ENCODE data around the gene TMEM184A. TPM values are rescaled to one million over a fixed set of nuclear protein-coding genes. Genes with fewer than 3 reads are reported as not detected.

TMEM184A gene
- total and polyA plus RNA-seq, 2 donors (not counting 1 experiment from before 2014, with no cell fraction given): not detected

DNA sequence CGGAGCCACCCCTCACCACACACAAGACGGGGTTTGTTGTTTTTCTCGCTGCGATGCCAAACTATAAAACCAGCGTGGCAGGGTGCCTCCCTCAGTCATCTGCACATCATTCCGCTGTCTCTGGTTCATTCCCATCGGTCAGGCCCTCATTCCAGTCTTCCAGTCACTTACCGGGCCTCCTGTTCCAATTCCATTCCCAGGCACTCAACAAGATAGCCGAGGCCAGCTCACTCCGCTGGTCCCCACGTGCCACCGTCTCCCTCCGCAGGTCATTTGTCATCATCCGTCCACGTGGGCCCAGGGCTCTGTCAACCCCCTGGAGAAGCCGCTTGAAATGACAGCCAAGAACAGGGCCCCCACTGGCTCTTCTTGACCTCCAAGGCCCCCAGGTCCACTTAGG is 6.1 kb upstream of the TMEM184A start:
- H3K9ac ChIP-seq (ENCODE audit: low read length): no peak overlapping the region
- H3K4me3 Mint-ChIP-seq: no peak overlapping the region
- ChIA-PET POLR2A (no interaction called here), CTCF (no interaction called here)
- no peaks in the 10 kb centered on the region for H3K36me3 ChIP-seq (replicated peaks in 1 of 2; ENCODE audit: control extremely low read depth in 1 of 2, control insufficient read depth in 1 of 2, extremely low read depth in 1 of 2, insufficient read depth in 2 of 2, low read length in 1 of 2)
- H3K79me2 ChIP-seq (ENCODE audit: control insufficient read depth, insufficient read depth, low read length): no peaks in the 10 kb centered on the region
- no peak overlapping the region for H3K4me3 ChIP-seq (ENCODE audit: control extremely low read depth in 1 of 5, extremely low read depth in 1 of 5, insufficient read depth in 1 of 5, low read depth in 2 of 5, low read length in 4 of 5)
- intact Hi-C loops (cut with micrococcal nuclease): no loop called here
- no peak overlapping the region for H3K27ac ChIP-seq (ENCODE audit: low read length in 2 of 2)
- no peaks in the 10 kb centered on the region for H3K4me1 Mint-ChIP-seq
- peaks cover 4% of the 10 kb centered on the region for H3K27me3 Mint-ChIP-seq
- WGBS (ENCODE audit: insufficient coverage): 92% methylated on average over 16 of the region's 16 CpGs
- no peaks in the 10 kb centered on the region for H4K20me1 ChIP-seq (ENCODE audit: control insufficient read depth, insufficient read depth, low read length, poor library complexity, severe bottlenecking)
- H3K9me3 ChIP-seq (ENCODE audit: control extremely low read depth in 1 of 3, control insufficient read depth in 2 of 3, insufficient read depth in 1 of 3, low read length in 2 of 3): no peaks in the 10 kb centered on the region
- no peak for DNase-seq
- H3K4me2 ChIP-seq (replicated peaks; ENCODE audit: low read depth, low read length, poor library complexity, severe bottlenecking): no peak overlapping the region
- H3K9me3 Mint-ChIP-seq (ENCODE audit: insufficient read depth): no peaks in the 10 kb centered on the region
- no peak for TF ChIP-seq EZH2 (IDR thresholded peaks at IDR 0.05; ENCODE audit: borderline replicate concordance, insufficient read depth, low read depth, low read length, poor library complexity, severe bottlenecking)
- TF ChIP-seq, protein P1, sequence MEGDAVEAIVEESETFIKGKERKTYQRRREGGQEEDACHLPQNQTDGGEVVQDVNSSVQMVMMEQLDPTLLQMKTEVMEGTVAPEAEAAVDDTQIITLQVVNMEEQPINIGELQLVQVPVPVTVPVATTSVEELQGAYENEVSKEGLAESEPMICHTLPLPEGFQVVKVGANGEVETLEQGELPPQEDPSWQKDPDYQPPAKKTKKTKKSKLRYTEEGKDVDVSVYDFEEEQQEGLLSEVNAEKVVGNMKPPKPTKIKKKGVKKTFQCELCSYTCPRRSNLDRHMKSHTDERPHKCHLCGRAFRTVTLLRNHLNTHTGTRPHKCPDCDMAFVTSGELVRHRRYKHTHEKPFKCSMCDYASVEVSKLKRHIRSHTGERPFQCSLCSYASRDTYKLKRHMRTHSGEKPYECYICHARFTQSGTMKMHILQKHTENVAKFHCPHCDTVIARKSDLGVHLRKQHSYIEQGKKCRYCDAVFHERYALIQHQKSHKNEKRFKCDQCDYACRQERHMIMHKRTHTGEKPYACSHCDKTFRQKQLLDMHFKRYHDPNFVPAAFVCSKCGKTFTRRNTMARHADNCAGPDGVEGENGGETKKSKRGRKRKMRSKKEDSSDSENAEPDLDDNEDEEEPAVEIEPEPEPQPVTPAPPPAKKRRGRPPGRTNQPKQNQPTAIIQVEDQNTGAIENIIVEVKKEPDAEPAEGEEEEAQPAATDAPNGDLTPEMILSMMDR (IDR thresholded peaks at IDR 0.05): no peak
- ATAC-seq (ENCODE audit: low read depth): no peak
- H2AFZ ChIP-seq (ENCODE audit: insufficient read depth, low read depth, low read length, poor library complexity, severe bottlenecking): no peak overlapping the region
- no peaks in the 10 kb centered on the region for H3K27me3 ChIP-seq (replicated peaks in 1 of 4; ENCODE audit: control extremely low read depth in 1 of 4, control insufficient read depth in 3 of 4, insufficient read depth in 4 of 4, low read length in 3 of 4)
- no peaks in the 10 kb centered on the region for H3K4me1 ChIP-seq (ENCODE audit: control insufficient read depth in 2 of 2, insufficient read depth in 2 of 2, low read length in 2 of 2)
- no peak overlapping the region for H3K27ac Mint-ChIP-seq

DNA sequence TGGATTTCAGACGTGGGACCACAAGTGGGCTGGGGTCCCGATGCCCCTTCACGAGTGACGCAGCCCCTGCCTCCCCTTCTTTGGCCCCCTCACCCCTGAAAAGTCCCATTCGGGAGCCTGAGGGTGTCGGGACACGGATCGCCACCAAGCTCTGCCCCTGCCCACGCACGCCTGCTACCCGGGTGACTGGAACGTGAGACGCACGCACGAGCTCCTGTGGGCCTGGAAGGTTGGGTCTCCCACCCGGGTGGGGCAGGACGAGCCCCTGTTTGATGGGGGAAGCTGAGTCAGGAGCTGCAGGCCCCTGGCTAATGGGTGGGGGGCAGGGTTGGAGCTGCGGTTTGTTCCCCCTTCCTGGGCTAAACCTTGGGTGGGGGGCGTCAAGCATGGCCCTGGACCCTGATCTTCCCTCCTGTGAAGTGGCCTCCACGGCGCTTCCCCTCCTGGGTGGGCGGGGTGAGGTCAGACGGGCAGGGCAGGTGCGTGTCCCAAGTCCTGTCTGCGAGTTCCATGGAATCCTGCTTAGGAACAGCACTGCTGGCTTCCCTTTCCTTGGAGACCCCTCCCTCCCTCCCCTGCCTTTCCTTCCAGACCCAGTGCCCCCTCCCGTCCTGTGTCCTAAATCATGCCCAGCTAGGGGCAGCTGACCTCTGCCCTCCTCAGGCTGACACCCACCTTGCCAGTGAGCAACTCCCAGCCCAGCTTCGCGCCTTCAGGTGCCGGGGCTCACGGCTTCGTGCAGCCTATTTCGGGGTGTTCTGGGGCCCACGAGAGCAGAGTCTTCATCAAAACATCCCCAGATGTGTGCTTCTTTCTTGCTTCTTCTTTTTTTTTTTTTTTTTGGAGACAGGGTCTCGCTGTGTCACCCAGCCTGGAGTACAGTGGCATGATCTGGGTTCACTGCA is 5.3 kb upstream of the TMEM184A start:
- intact Hi-C loops (cut with micrococcal nuclease): no loop called here
- Mint-ChIP-seq H3K27me3 (peaks cover 4% of the 10 kb centered on the region), H3K4me1 (peaks cover 2% of the 10 kb centered on the region), H3K9me3 (ENCODE audit: insufficient read depth) (no peaks in the 10 kb centered on the region), H3K4me3 (no peak overlapping the region), H3K27ac (no peak overlapping the region)
- ATAC-seq (ENCODE audit: low read depth) (no peak), DNase-seq (no peak)
- H3K36me3 ChIP-seq (replicated peaks in 1 of 2; ENCODE audit: control extremely low read depth in 1 of 2, control insufficient read depth in 1 of 2, extremely low read depth in 1 of 2, insufficient read depth in 2 of 2, low read length in 1 of 2): no peaks in the 10 kb centered on the region
- H3K79me2 ChIP-seq (ENCODE audit: control insufficient read depth, insufficient read depth, low read length): no peaks in the 10 kb centered on the region
- CTCF ChIA-PET: no interaction called here
- no peak overlapping the region for H3K27ac ChIP-seq (ENCODE audit: low read length in 2 of 2)
- no peak for TF ChIP-seq EZH2 (IDR thresholded peaks at IDR 0.05; ENCODE audit: borderline replicate concordance, insufficient read depth, low read depth, low read length, poor library complexity, severe bottlenecking)
- TF ChIP-seq, protein P1 (IDR thresholded peaks at IDR 0.05): no peak
- H3K4me3 ChIP-seq (ENCODE audit: control extremely low read depth in 1 of 5, extremely low read depth in 1 of 5, insufficient read depth in 1 of 5, low read depth in 2 of 5, low read length in 4 of 5): no peak overlapping the region
- H2AFZ ChIP-seq (ENCODE audit: insufficient read depth, low read depth, low read length, poor library complexity, severe bottlenecking): no peak overlapping the region
- no peaks in the 10 kb centered on the region for H4K20me1 ChIP-seq (ENCODE audit: control insufficient read depth, insufficient read depth, low read length, poor library complexity, severe bottlenecking)
- no peaks in the 10 kb centered on the region for H3K27me3 ChIP-seq (replicated peaks in 1 of 4; ENCODE audit: control extremely low read depth in 1 of 4, control insufficient read depth in 3 of 4, insufficient read depth in 4 of 4, low read length in 3 of 4)
- 89% methylated on average over 32 of the region's 34 CpGs for WGBS (ENCODE audit: insufficient coverage)
- H3K9me3 ChIP-seq (ENCODE audit: control extremely low read depth in 1 of 3, control insufficient read depth in 2 of 3, insufficient read depth in 1 of 3, low read length in 2 of 3): no peaks in the 10 kb centered on the region
- H3K9ac ChIP-seq (ENCODE audit: low read length): no peak overlapping the region
- no peak overlapping the region for H3K4me2 ChIP-seq (replicated peaks; ENCODE audit: low read depth, low read length, poor library complexity, severe bottlenecking)
- H3K4me1 ChIP-seq (ENCODE audit: control insufficient read depth in 2 of 2, insufficient read depth in 2 of 2, low read length in 2 of 2): peaks cover 0 to 1% of the 10 kb centered on the region in 2 donors
- POLR2A ChIA-PET: no interaction called here

Measured in B cell (primary cell).